ENCODE results near the gene NDFIP1. TPM values are rescaled to one million over a fixed set of nuclear protein-coding genes. Genes with fewer than 3 reads are reported as not detected.

The NDFIP1 gene
- total RNA-seq, 1 experiment from 2014 or later = 33.5 TPM

DNA sequence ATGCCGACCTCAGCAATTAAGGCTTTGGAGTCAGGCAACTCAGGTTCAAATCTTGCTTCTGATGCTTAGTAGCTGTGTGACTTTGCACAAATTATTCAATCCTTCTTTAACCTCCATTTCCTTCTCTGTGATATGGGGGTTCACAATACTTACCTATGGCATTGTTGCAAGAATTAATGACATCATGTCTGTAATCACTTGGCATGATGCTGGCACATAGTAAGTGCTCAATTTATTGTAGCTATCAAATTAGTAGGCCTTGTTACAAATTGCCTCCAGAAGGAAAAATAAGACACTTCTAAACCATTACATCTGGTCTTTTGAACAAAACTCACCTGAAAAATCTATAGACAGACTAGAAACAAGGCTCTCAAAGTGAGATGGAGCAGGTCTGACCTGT lies 29.9 kb upstream of the NDFIP1 start:
- no peaks in the 10 kb centered on the region for H3K9me2 ChIP-seq (replicated peaks; ENCODE audit: low read length)
- ATAC-seq (no peak), DNase-seq (no peak)
- H3K4me3 ChIP-seq (ENCODE audit: low read length) = no peak overlapping the region
- no peak overlapping the region for H2AFZ ChIP-seq (ENCODE audit: low read length)
- H4K20me1 ChIP-seq (ENCODE audit: low read length) = no peaks in the 10 kb centered on the region
- no TSS peak for BruUV-seq (replicated peaks)
- H3K9ac ChIP-seq (ENCODE audit: low read length) = no peak overlapping the region
- CTCF ChIA-PET = no interaction called here
- H3K79me2 ChIP-seq (ENCODE audit: low read length) = no peaks in the 10 kb centered on the region
- no peak overlapping the region for H3K4me2 ChIP-seq (ENCODE audit: low read length)
- POLR2A ChIA-PET (ENCODE audit: unreplicated experiment) = interaction anchor here (0.6 kb wide), 1 partner anchor 316 kb away, joined by 3 read pairs; no protein-coding TSS in a partner anchor
- TF ChIP-seq EZH2 (IDR thresholded peaks at IDR 0.05; ENCODE audit: low read length, unreplicated experiment) = no peak
- TF ChIP-seq, protein P1, sequence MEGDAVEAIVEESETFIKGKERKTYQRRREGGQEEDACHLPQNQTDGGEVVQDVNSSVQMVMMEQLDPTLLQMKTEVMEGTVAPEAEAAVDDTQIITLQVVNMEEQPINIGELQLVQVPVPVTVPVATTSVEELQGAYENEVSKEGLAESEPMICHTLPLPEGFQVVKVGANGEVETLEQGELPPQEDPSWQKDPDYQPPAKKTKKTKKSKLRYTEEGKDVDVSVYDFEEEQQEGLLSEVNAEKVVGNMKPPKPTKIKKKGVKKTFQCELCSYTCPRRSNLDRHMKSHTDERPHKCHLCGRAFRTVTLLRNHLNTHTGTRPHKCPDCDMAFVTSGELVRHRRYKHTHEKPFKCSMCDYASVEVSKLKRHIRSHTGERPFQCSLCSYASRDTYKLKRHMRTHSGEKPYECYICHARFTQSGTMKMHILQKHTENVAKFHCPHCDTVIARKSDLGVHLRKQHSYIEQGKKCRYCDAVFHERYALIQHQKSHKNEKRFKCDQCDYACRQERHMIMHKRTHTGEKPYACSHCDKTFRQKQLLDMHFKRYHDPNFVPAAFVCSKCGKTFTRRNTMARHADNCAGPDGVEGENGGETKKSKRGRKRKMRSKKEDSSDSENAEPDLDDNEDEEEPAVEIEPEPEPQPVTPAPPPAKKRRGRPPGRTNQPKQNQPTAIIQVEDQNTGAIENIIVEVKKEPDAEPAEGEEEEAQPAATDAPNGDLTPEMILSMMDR (conservative IDR thresholded peaks at IDR 0.05; ENCODE audit: low read depth, low read length) = no peak
- peaks cover 7% of the 10 kb centered on the region for H3K4me1 ChIP-seq (ENCODE audit: insufficient read depth, low read length)
- intact Hi-C loops (cut with micrococcal nuclease) = no loop called here
- H3K9me3 ChIP-seq (ENCODE audit: low read length) = no peaks in the 10 kb centered on the region
- no peaks in the 10 kb centered on the region for H3K27me3 ChIP-seq (ENCODE audit: low read length)
- H3F3A ChIP-seq (ENCODE audit: low read length, unreplicated experiment) = no peaks in the 10 kb centered on the region
- H3K36me3 ChIP-seq (ENCODE audit: low read depth, low read length) = no peaks in the 10 kb centered on the region
- H3K27ac ChIP-seq (ENCODE audit: low read length) = no peak overlapping the region

DNA sequence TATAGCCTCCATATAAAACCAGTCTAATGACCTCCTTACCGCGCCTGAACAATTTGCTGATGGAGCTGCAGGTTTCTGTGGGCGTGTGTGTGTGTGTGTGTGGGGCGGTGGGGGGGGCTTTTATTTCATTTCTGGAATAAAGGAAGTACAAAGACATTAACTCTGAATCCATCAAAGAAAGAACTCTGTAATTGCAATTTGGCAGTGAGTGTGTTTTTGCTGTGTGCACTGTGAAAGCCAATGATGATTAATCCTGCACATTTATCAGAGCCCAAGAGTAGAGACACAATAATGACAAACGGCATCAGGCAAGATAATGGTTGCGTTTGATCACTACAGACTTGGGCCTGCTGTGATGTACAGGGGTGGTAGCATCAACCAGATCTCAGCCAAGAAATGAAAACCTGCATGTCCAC lies 29.3 kb upstream of the NDFIP1 start:
- CTCF ChIA-PET = no interaction called here
- H3K9me2 ChIP-seq (replicated peaks; ENCODE audit: low read length) = no peaks in the 10 kb centered on the region
- POLR2A ChIA-PET (ENCODE audit: unreplicated experiment) = no interaction called here
- H3K27me3 ChIP-seq (ENCODE audit: low read length) = no peaks in the 10 kb centered on the region
- H2AFZ ChIP-seq (ENCODE audit: low read length) = no peak overlapping the region
- DNase-seq = no peak
- H3F3A ChIP-seq (ENCODE audit: low read length, unreplicated experiment) = no peaks in the 10 kb centered on the region
- TF ChIP-seq, protein P1 (conservative IDR thresholded peaks at IDR 0.05; ENCODE audit: low read depth, low read length) = no peak
- TF ChIP-seq EZH2phosphoT487 (IDR thresholded peaks at IDR 0.05; ENCODE audit: borderline replicate concordance, low read length) (no peak), EZH2 (IDR thresholded peaks at IDR 0.05; ENCODE audit: low read length, unreplicated experiment) (no peak)
- no peaks in the 10 kb centered on the region for H3K9me3 ChIP-seq (ENCODE audit: low read length)
- H3K4me3 ChIP-seq (ENCODE audit: low read length) = no peak overlapping the region
- H3K27ac ChIP-seq (ENCODE audit: low read length) = no peak overlapping the region
- H3K9ac ChIP-seq (ENCODE audit: low read length) = no peak overlapping the region
- no TSS peak for BruUV-seq (replicated peaks)
- ATAC-seq = no peak
- no peaks in the 10 kb centered on the region for H3K36me3 ChIP-seq (ENCODE audit: low read depth, low read length)
- H4K20me1 ChIP-seq (ENCODE audit: low read length) = no peaks in the 10 kb centered on the region
- H3K4me2 ChIP-seq (ENCODE audit: low read length) = no peak overlapping the region
- intact Hi-C loops (cut with micrococcal nuclease) = no loop called here
- no peaks in the 10 kb centered on the region for H3K79me2 ChIP-seq (ENCODE audit: low read length)
- peaks cover 1% of the 10 kb centered on the region for H3K4me1 ChIP-seq (ENCODE audit: insufficient read depth, low read length)

DNA sequence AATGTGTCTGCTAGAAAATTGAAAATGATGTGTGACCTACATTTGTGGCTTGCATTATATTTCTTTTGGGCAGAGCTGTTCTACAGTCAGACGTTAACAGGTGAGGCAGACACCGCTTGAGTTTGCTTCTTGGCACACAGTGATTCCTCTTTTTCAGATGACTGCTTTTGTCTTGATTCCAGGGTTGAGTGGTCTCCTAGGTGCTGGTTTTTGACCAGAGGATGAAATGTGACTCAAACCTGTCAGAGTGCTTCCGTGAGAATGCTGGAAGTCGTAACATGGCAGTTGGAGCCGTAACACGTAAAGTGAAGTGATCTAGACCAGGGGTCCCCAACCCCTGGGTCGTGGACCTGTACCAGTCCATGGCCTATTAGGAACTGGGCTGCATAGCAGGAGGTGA lies 28.3 kb upstream of the NDFIP1 start:
- POLR2A ChIA-PET (ENCODE audit: unreplicated experiment) = no interaction called here
- no peaks in the 10 kb centered on the region for H3K9me3 ChIP-seq (ENCODE audit: low read length)
- BruUV-seq (replicated peaks) = no TSS peak
- CTCF ChIA-PET = no interaction called here
- DNase-seq (no peak), ATAC-seq (no peak)
- no peaks in the 10 kb centered on the region for H3F3A ChIP-seq (ENCODE audit: low read length, unreplicated experiment)
- no peaks in the 10 kb centered on the region for H3K79me2 ChIP-seq (ENCODE audit: low read length)
- H3K27me3 ChIP-seq (ENCODE audit: low read length) = no peaks in the 10 kb centered on the region
- H3K4me2 ChIP-seq (ENCODE audit: low read length) = no peak overlapping the region
- intact Hi-C loops (cut with micrococcal nuclease) = no loop called here
- H3K9me2 ChIP-seq (replicated peaks; ENCODE audit: low read length) = no peaks in the 10 kb centered on the region
- TF ChIP-seq EZH2 (IDR thresholded peaks at IDR 0.05; ENCODE audit: low read length, unreplicated experiment) = no peak
- TF ChIP-seq, protein P1 (conservative IDR thresholded peaks at IDR 0.05; ENCODE audit: low read depth, low read length) = no peak
- H3K27ac ChIP-seq (ENCODE audit: low read length) = no peak overlapping the region
- no peaks in the 10 kb centered on the region for H3K36me3 ChIP-seq (ENCODE audit: low read depth, low read length)
- no peak overlapping the region for H3K9ac ChIP-seq (ENCODE audit: low read length)
- no peak overlapping the region for H3K4me3 ChIP-seq (ENCODE audit: low read length)
- H4K20me1 ChIP-seq (ENCODE audit: low read length) = no peaks in the 10 kb centered on the region
- H3K4me1 ChIP-seq (ENCODE audit: insufficient read depth, low read length) = no peaks in the 10 kb centered on the region
- no peak overlapping the region for H2AFZ ChIP-seq (ENCODE audit: low read length)

Measured in PC-3 (cell line).